HG02973 (cell line): ENCODE data around the gene PEX3.
A peak's percentile ranks its signal among the peaks of the same experiment; 100 is the strongest.
"Not testable (repeated sequence)": the region's sequence is repeated elsewhere in the genome, so short reads cannot be mapped to it uniquely, and the experiment has no call there.

ENCODE experiments used
- ATAC-seq: cut with Tn5 transposase; IDR thresholded peaks from one replicate; pipeline ENCODE4 v1.9.1; 2021; ENCODE audit warnings: moderate library complexity; ENCODE audit not compliant: unreplicated experiment

PEX3 gene

DNA sequence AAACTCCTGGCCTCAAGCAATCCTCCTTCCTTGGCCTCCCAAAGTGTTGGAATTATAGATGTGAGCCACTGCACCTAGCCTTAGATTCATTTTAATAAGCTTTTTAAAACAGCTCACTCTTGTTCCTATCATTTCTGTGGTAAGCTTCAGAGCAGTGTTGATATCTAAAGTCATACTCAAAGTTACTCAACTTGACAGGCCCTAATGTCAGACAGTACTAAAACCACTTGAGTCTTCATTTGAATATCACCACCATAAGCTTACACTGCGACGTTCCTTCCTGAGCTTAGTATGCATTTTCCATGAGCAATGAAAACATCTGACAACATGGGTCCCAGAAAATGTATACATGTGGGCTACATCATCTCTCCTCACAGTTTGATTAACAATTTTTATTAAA, 54.9 kb downstream of the PEX3 start:
- ATAC-seq, result no peak

DNA sequence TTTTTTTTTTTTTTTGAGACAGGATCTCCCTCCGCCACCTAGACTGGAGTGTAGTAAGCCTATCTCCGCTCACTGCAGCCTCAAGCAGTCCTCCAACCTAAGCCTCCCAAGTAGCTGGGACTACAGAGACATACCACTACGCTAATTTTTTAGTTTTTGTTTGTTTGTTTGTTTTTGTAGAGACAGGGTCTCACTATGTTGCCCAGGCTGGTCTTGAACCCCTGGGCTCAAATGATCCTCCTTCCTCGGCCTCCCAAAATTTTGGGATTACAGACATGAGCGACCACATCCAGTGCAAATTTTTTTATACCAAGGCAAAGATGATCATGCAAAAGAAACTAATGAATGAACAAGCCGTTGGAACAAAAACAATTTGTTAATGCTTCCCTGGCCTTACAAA, 55.6 kb downstream of the PEX3 start:
- ATAC-seq, result no peak

DNA sequence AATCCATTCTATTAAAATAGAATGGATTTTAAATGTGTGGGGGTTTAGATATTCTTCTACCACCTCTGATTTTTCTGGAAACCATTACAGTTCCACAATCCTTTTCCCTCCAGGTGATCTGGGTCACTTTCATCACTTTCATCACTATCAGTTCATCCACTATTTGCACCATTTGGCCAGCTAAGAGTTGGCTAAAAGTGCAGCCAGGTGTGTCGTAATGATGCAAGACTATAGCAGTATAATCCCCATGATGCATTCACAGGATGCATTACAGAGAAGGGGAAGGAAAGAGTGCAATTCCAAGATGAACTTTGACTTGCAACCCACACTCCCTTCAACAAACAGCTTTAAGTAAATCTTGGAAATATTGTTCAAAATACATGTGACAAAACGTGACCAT, 56.0 kb downstream of the PEX3 start:
- no peak for ATAC-seq

- no peak for ATAC-seq
Measured at GRCh38 chr6:143507358-143508145, 56.9 kb downstream of the PEX3 start.

GRCh38 chr6:143510326-143510725, 59.7 kb downstream of the PEX3 start:
- ATAC-seq, result not testable (repeated sequence)

- peak; percentile 68 for ATAC-seq
Measured at GRCh38 chr6:143510991-143511891, 60.6 kb downstream of the PEX3 start, which contains the start of gene FUCA2. Gene FUCA2, minus strand, starts transcription at chr6:143511720. Its CDS starts 86 bp downstream, at chr6:143511634.

GRCh38 chr6:143513410-143513809, 62.8 kb downstream of the PEX3 start:
- ATAC-seq, result no peak

GRCh38 chr6:143515061-143515760, 64.6 kb downstream of the PEX3 start:
- no peak for ATAC-seq

DNA sequence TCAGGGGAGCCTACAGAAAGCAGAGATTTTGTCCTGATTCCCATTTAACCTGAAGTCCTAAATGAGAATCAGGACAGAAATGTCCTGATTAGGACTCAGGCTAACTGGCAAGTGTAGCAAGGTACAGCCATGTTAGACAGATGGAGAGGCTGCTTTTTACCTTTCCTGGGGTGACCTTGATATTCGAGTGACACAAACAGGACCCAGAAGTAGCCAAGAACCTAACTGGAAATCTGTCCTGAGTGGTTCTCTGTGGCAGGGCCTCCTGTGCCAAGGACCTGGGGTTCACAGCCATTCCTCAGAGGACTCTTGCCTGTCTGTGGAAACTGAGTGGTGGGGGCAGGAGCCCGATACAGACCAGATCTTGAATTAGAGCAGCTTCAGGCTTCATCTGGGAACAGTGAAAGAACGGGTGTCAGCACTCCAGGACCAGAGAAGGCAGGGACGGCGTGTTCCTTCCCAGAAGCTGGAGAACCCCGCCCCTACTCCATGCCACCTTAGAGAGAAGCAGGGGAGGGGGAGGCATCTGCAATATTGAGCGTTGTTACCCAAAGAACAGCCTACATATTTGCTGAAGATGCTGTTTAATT, 65.3 kb downstream of the PEX3 start:
- ATAC-seq, result no peak

- ATAC-seq, result no peak
Measured at GRCh38 chr6:143516690-143517446, 66.3 kb downstream of the PEX3 start.

- ATAC-seq, result no peak
Measured at GRCh38 chr6:143517447-143517773, 66.8 kb downstream of the PEX3 start.

DNA sequence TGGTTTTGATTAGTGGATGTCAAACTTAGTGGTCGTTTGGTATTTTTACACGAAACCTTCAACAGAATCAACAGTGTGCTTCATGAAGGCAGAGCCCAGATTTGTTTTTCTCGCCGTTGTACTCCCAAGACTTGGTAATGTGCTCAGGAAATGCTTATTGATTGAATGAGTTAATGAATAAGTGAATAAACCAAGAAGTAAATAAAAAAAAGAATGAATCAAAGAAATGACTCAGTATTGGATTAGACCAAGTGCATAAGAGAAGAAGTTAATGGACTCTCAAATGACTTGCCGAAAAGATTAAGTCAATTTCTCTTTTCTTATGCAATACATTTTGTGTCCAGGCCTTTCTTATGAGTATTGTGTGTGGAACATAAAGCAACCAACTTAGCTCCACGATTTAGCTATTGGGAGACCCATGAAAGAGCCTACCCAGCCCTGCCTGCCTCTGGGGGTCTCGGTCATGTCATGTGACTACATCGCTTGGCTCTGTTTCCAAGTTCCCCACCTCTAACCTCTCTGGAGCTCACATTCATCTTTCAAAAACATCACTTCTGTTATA, 71.5 kb downstream of the PEX3 start:
- no peak for ATAC-seq

GRCh38 chr6:143525356-143525755, 74.8 kb downstream of the PEX3 start:
- ATAC-seq, result no peak

GRCh38 chr6:143527677-143528076, 77.1 kb downstream of the PEX3 start:
- ATAC-seq, result no peak

- ATAC-seq, result peak; percentile 73
Measured at GRCh38 chr6:143528164-143528811, 77.7 kb downstream of the PEX3 start.

DNA sequence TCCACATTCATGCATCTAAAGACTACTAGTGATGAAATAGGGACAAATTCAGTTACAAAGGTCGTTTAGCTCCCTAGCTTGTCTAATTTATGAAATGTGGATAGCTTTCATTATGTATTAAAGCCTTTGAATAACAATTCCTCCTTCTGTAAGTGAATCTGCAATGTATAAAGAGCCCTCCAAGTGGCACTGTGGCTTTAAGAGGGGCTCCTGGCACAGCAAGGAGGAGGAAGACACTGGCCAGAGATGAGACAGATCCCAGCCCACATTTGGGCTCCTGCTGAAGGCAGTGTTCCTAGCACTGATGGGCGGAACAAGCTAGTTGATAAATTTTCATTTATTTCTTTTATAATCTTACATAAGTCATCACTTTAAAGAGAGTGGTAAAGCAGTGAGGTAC, 78.5 kb downstream of the PEX3 start:
- ATAC-seq, result no peak

GRCh38 chr6:143531720-143532499, 81.3 kb downstream of the PEX3 start:
- ATAC-seq, result no peak

DNA sequence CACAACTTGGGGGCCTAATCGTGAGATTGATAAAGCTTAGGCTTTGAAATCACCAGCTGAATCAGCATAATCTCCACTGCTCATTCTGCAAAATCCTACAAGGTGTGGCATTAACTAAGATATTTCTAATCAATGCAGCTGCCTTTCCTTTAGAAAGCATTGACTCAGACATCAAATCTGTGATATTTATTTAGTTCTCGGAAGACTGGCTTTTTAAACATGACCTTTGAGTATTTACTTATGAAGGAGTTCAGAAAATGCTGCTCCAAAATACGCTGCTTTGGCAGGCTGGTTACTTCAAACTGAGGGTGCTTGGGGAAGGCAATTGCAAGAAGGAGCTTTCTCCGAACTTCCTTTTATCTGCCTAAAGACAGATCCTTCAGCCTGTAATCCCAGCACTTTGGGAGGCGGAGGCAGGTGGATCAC, 84.6 kb downstream of the PEX3 start:
- no peak for ATAC-seq

DNA sequence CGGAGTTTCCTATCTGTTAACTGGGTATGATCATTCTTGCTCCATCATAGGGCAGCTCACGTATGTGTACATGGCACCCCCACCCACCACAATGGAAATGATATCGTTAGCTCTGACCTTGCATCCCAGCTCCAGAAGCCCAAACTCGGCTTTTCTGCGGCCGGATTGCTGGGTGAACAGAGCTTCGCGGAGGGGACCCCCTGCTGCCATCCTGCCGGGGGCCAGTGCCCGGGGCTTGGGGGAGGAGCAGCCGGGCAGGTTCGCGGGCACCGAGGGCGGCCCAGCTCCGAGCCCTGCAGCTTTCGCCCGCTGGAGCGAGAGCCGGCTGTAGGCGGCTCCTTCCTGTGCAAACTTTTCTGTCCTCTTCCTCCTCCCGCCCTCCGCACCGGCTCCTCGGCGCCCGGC, 85.9 kb downstream of the PEX3 start:
- ATAC-seq, result peak; percentile 59
